Transverse colon (tissue), 4 donors: ENCODE data around the gene TMC6. TPM values are rescaled to one million over a fixed set of nuclear protein-coding genes. Genes with fewer than 3 reads are reported as not detected.
A peak's percentile ranks its signal among the peaks of the same experiment; 100 is the strongest.

Experiments
- DNase-seq: peaks from one replicate; pipeline ENCODE4 v3.0.0-alpha.2; 2019
- H3K27ac ChIP-seq, 4 donors: fragments of 200-600 bp; sonication (generic); 2 replicates each; pipeline ENCODE4 v1.5.1; 2016 to 2018; ENCODE audit warnings: inconsistent platforms in 4 of 4
- H3K27me3 ChIP-seq: fragments of 200-600 bp; sonication (generic); 2 replicates; pipeline ENCODE4 v1.5.1; 2017; ENCODE audit warnings: inconsistent platforms
- H3K36me3 ChIP-seq, 4 donors: fragments of 200-600 bp; sonication (generic); 2 replicates each; pipeline ENCODE4 v1.5.1; 2017 to 2019; ENCODE audit warnings: inconsistent platforms in 4 of 4
- H3K4me1 ChIP-seq, 4 donors: fragments of 200-600 bp; sonication (generic); 2 replicates each; pipeline ENCODE4 v1.5.1; 2017 to 2020; ENCODE audit warnings: inconsistent platforms in 4 of 4
- H3K4me3 ChIP-seq, 4 donors: fragments of 200-600 bp; sonication (generic); 1 replicate in 1 of 4; 2 replicates in 3 of 4; pipeline versions ENCODE4 v1.5.1 to v1.6.1; 2017 to 2019; ENCODE audit warnings: inconsistent platforms in 4 of 4
- H3K9me3 ChIP-seq, 2 donors: fragments of 200-600 bp; sonication (generic); 2 replicates each; pipeline ENCODE4 v1.5.1; 2017 to 2019; ENCODE audit warnings: inconsistent platforms in 2 of 2
- CTCF ChIP-seq, 5 experiments: fragments of 200-600 bp in 3 of 5; fragments of 450-650 bp in 2 of 5; sonication (generic) in 3 of 5; IDR thresholded peaks; 1 replicate in 2 of 5; 2 replicates in 3 of 5; pipeline ENCODE4 v1.5.1; 2016 to 2017; ENCODE audit warnings: antibody characterized with exemption in 5 of 5, inconsistent platforms in 3 of 5, mild to moderate bottlenecking in 2 of 5, moderate library complexity in 1 of 5
- EP300 ChIP-seq: sonication (generic); formaldehyde crosslinking; IDR thresholded peaks from one replicate; pipeline ENCODE4 v1.6.1; 2017; ENCODE audit warnings: antibody characterized with exemption, low read depth
- POLR2A ChIP-seq: fragments of 450-650 bp; IDR thresholded peaks from one replicate; pipeline ENCODE4 v1.6.1; 2016; ENCODE audit warnings: antibody characterized with exemption, mild to moderate bottlenecking, moderate library complexity
- POLR2AphosphoS5 ChIP-seq, 3 donors: sonication (generic); formaldehyde crosslinking; IDR thresholded peaks; one replicate each; pipeline ENCODE4 v1.6.1; 2016; ENCODE audit warnings: antibody characterized with exemption in 3 of 3
- WGBS, 2 donors: methylation state at CpG; one replicate each; pipeline ENCODE4 v1.1.5; 2018; ENCODE audit warnings: low coverage in 1 of 2; 5-methylcytosine and 5-hydroxymethylcytosine counted together
- in situ Hi-C, 4 donors: fragments of 200-750 bp; cut with MboI; loops; one replicate each; pipeline versions ENCODE4 v1.15.0 to v1.15.1; 2017; ENCODE audit warnings: low sequenced_read_pairs in 3 of 4, low pct_ligation_motif_present in 1 of 4, low pct_unique_long_range_greater_than_20kb in 1 of 4
- intact Hi-C: fragments of 100-400 bp; cut with DNase I; formaldehyde crosslinking; loops from one replicate; pipeline ENCODE4 v1.15.1; 2023; ENCODE audit warnings: low total_unique reads
- total RNA-seq, 4 donors: library from RNA; depleted of rRNA; stranded (reverse); fragments of >200 nt; gene quantifications; one replicate each; pipeline ENCODE4 v1.1.0, GENCODE V29; 2016

Gene TMC6
- total RNA-seq, 4 donors from 2014 or later: 39.7 to 181 (median 68.0) TPM

DNA sequence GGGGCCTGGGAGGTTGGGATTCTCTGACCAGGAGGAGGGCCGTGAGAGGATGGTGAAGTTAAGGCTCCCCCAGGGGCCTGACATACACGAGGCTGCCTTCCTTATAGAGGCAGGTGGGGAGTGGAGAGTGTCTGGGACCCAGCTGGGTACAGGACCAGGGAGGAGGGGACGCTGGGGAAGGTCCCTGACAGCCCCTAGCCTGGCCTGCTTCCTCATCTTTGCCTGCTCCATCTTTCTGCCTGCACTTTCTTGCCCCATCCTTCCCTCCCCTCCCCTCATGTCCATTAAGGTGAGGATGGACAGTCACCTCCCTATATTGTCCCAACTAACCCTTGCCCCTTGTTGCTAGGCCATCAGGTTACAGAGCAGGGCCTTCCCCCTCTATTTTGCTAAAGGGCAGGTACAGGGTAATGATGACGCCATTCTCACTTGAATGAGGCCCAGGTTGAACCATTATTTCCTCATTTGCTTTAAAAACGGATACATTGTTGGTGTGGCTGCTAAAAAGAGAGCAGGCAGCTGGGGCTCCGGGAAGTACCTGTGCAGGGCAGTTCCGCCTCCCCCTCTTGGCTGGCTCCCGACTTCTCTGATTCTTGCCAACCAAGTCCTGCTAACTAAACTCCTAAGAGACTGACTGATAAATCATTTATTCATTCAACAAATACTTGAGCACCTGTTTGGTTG is 18.9 kb upstream of the TMC6 start:
- H3K27me3 ChIP-seq: no peaks in the 10 kb centered on the region
- no peak overlapping the region for H3K4me3 ChIP-seq
- DNase-seq: peak; percentile 65
- H3K27ac ChIP-seq: peak overlapping the region; percentile 0 to 65 (median 40)
- 43 to 50% methylated on average over 3 to 8 of the region's 8 CpGs for WGBS, 2 donors
- TF ChIP-seq POLR2A: no peak
- intact Hi-C loops (no loop called here), in situ Hi-C loops (no loop called here)
- peaks cover 22 to 75% (median 53%) of the 10 kb centered on the region in 4 donors for H3K4me1 ChIP-seq
- H3K36me3 ChIP-seq: no peaks in the 10 kb centered on the region
- H3K9me3 ChIP-seq: no peaks in the 10 kb centered on the region

DNA sequence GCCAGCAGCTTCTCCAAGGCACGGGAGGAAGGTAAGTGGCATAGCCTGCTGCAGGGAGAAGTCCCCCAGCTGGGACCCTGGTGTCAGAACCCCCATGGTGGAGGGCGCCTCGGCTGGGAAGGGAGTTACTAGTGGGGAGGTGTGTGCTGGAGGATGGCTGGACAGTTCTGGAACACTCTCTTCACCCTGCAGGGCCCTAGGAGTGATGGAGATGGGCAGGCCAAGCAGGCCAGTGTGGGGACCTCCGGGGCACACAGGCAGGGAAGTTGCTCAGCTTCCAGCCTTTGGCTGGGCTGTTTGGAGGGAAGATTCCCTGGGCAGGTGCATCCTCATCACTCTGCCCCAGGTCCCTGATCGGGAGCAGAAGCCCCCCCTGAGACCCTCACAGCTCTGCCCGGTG is 18.3 kb upstream of the TMC6 start:
- WGBS, 2 donors: 77% methylated on average over 6 of the region's 6 CpGs; no CpG with 5 or more reads in 1 of the 2 donors
- no peak overlapping the region for H3K4me3 ChIP-seq
- intact Hi-C loops (no loop called here), in situ Hi-C loops (no loop called here)
- H3K36me3 ChIP-seq: no peaks in the 10 kb centered on the region
- H3K9me3 ChIP-seq: no peaks in the 10 kb centered on the region
- peak overlapping the region in 3 of 4 donors; percentile 34 to 65 (median 45) for H3K27ac ChIP-seq
- TF ChIP-seq POLR2A (no peak), EP300 (no peak)
- H3K4me1 ChIP-seq: peaks cover 22 to 77% (median 55%) of the 10 kb centered on the region in 4 donors
- H3K27me3 ChIP-seq: no peaks in the 10 kb centered on the region
- peak; percentile 7 for DNase-seq

GRCh38 chr17:78146471-78146869 is 17.9 kb upstream of the TMC6 start:
- intact Hi-C loops: no loop called here
- WGBS, 2 donors: 91 to 100% methylated on average over 4 to 7 of the region's 7 CpGs
- TF ChIP-seq POLR2AphosphoS5 (IDR thresholded peaks at IDR 0.05) (no peak), CTCF (IDR thresholded peaks at IDR 0.05) (no peak), POLR2A (no peak), EP300 (no peak)
- H3K27ac ChIP-seq: peak overlapping the region in 1 of 4 donors; percentile 91
- H3K36me3 ChIP-seq: no peaks in the 10 kb centered on the region
- H3K9me3 ChIP-seq: no peaks in the 10 kb centered on the region
- H3K4me3 ChIP-seq: no peak overlapping the region
- peak; percentile 12 for DNase-seq
- no peaks in the 10 kb centered on the region for H3K27me3 ChIP-seq
- in situ Hi-C loops: no loop called here
- peaks cover 22 to 77% (median 56%) of the 10 kb centered on the region in 4 donors for H3K4me1 ChIP-seq

- 49% methylated on average over 17 of the region's 18 CpGs; no CpG with 5 or more reads in 1 of the 2 donors for WGBS, 2 donors
- in situ Hi-C loops: no loop called here
- TF ChIP-seq POLR2A (no peak), CTCF (IDR thresholded peaks at IDR 0.05) (no peak), POLR2AphosphoS5 (IDR thresholded peaks at IDR 0.05) (no peak), EP300 (no peak)
- intact Hi-C loops: no loop called here
- peaks cover 22 to 81% (median 58%) of the 10 kb centered on the region in 4 donors for H3K4me1 ChIP-seq
- peak; percentile 54 for DNase-seq
- H3K4me3 ChIP-seq: no peak overlapping the region
- H3K27me3 ChIP-seq: no peaks in the 10 kb centered on the region
- peak overlapping the region; percentile 80 to 91 (median 83) for H3K27ac ChIP-seq
- H3K9me3 ChIP-seq: no peaks in the 10 kb centered on the region
- no peaks in the 10 kb centered on the region for H3K36me3 ChIP-seq
Observed at GRCh38 chr17:78144736-78145641, 16.4 kb upstream of the TMC6 start.
